Mammary epithelial cell (primary cell): ENCODE data around the gene UNC13A.

Experiments used
- CTCF ChIP-seq, 2 donors: IDR thresholded peaks in 1 of 2; conservative IDR thresholded peaks in 1 of 2; 2 replicates each; pipeline ENCODE4 v1.5.1; 2011 to 2012; ENCODE audit warnings: inconsistent platforms in 2 of 2, low read length in 2 of 2, mild to moderate bottlenecking in 2 of 2, control low read depth in 1 of 2, low read depth in 1 of 2; ENCODE audit not compliant: insufficient read depth in 1 of 2; ENCODE audit errors: extremely low read depth in 1 of 2
- EZH2 ChIP-seq: IDR thresholded peaks from 2 replicates; pipeline ENCODE4 v1.6.1; 2012; ENCODE audit warnings: low read length, inconsistent platforms, borderline replicate concordance

- TF ChIP-seq CTCF (conservative IDR thresholded peaks at IDR 0.05 in 1 of 2, IDR thresholded peaks at IDR 0.05 in 1 of 2; ENCODE audit: extremely low read depth in 1 of 2, insufficient read depth in 1 of 2, low read depth in 1 of 2, low read length in 2 of 2) (no peak), EZH2 (peak; percentile 19)
Observed at GRCh38 chr19:17687857-17688784, at the start of gene UNC13A.
